ENCODE results near the gene AZIN2.
A peak's percentile ranks its signal among the peaks of the same experiment; 100 is the strongest.
"Not testable (repeated sequence)": the region's sequence is repeated elsewhere in the genome, so short reads cannot be mapped to it uniquely, and the experiment has no call there.

AZIN2 gene

DNA sequence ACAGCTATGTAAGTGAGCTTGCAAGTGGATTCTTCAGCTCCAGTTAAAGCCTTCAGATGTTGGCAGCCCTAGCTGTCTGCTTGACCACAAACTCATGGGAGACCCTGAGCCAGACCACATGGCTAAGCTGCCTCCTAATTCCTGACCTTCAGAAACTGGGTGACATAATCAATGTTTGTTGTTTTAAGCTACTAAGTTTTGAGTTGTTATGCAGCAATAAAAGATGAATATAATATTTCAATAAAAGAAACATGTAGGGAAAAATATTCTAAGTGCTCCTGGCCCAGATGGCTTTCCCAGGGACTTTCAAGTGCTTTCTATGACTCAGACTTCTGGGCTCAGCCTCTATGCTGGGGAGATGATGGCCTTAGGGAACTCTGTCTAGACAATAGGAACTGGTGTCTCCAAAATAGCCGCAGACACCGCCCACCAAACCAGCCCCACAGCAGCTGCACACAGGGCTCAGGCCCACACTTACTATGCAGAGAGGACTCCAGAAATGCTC is 20.3 kb upstream of the AZIN2 start:
- DNase-seq = no peak

DNA sequence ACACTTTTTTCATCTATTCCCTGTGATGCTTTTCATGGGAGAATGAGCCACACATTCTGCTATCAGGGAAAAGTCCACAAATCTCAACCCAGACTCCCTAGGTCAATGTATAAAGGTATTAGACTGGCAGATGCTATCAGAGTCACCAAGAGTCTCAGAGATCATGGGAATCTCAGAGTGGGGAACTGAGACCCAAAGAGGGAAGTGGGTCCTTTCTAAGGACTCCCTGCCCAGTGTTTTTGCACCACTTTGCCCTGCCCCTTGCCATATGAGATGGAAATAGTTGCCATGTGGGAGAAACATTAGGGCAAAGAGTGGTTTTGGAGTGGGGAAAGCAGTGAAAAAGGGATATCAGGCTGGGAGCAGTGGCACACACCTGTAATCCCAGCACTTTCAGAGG is 19.1 kb upstream of the AZIN2 start:
- no peak for DNase-seq

DNA sequence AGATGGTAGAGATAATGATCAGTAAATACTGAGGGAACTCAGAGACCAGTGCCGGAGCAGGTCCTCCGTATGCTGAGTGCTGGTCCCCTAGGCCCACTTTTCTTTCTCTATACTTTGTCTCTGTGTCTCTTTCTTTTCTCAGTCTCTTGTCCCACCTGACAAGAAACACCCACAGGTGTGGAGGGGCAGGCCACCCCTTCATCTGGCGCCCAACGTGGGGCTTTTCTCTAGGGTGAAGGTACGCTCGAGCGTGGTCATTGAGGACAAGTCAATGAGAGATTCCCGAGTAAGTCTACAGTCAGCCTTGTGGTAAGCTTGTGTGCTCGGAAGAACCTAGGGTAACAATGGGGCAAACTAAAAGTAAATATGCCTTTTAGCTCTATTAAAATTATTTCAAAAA is 16.7 kb upstream of the AZIN2 start:
- not testable (repeated sequence) for DNase-seq

GRCh38 chr1:33065301-33065700 is 15.7 kb upstream of the AZIN2 start:
- DNase-seq = no peak

GRCh38 chr1:33066477-33066876 is 14.5 kb upstream of the AZIN2 start:
- not testable (repeated sequence) for DNase-seq

GRCh38 chr1:33068108-33068507 is 12.8 kb upstream of the AZIN2 start:
- not testable (repeated sequence) for DNase-seq

- DNase-seq = no peak
These were observed 10.3 kb upstream of the AZIN2 start for GRCh38 chr1:33070628-33071027.

DNA sequence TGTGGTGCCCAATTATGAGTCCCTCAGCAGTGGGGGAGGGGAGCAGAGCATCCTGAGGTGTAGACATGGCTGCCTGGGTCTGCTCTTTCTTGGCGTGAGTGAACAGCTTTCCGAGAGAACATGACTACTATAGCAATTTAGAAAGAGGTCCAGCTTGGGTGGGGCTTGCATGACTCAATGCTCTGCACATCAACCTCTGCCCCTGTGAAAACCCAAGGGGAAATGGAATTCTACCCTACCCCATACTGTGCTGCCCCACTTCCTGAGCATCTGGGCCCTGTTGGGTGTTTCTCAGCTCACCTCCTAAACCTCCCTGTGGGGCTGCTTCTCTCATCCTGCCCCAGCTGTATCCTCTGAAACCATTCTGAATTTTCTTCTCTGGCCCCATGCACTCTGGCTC is 8.2 kb upstream of the AZIN2 start:
- DNase-seq = no peak

- DNase-seq = no peak
These were observed 6.6 kb upstream of the AZIN2 start for GRCh38 chr1:33074193-33074945.

- no peak for DNase-seq
These were observed 2.8 kb upstream of the AZIN2 start for GRCh38 chr1:33078030-33078591.

DNA sequence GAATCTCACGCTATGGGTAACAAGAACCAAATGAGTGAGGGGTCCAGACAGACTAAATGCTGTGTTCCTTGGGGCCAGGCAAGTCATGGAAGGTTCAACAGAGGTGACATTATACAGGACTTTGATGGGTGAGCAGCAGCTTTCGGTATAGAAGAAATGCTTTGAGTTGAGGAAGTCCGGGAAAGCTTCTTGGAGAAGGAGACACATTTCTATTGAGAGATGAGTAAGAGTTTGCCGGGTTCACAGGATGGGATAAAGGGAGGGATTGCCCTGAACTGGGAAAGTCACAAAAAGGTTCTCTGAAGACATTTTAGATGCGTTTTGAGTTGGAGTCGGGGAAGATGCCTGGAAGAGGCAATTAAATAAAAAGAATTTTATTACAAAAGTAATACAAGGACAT is 580 bp upstream of the AZIN2 start:
- DNase-seq = no peak

DNA sequence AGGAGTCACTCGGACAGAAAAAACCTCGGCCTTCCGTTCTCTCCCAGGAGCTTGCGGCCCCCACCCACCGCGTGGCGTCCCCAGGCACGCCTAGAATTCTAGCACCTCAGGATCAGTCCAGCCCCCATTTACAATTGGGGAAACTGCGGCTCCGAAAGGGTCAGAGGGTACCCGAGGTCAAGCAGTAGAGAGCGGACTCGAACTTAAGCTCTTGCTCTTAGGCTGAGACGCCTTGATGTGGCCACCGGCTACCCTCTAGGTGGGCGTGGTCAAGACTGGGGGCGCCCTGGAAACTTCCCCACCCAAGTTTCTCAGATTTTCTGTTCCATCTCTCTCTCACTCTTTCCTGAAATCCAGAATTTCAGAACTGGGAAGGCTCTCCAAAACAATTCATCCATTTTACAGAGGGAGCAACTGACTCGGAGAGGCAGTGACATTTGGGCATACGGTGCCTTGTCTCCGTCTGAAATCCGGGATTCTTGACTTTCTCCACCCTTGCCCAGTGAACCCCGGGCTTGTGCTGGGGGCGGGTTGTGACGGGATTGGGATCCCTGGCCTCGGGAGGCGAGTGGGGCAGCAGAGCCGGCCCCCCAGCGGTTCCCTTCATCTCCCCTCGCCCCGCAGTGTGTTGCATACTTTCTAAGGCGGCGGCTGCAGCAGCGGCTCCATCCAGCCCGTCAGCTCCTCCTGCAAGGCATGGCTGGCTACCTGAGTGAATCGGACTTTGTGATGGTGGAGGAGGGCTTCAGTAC is 777 bp downstream of the AZIN2 start:
- no peak for DNase-seq

- DNase-seq = no peak
These were observed 1.7 kb downstream of the AZIN2 start for GRCh38 chr1:33082575-33083108.

DNA sequence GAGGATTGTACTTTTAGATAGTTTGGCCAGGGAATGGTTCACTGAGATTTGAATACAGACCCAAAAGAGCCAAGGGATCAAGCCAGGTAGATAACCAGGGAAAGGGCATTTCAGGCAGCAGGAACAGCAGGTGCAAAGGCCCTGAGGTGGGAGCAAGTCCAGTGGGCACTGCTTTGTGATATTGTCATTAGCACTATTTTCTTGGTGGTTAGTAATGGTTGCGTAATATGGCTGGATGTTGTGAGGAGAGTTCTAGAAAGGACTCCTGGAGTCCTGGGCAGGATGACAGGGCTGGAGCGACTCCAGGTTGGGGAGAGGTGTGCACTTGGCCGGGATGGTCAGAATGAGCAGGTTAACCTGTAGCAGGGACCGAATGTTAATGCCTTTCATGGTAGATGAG is 4.4 kb downstream of the AZIN2 start:
- no peak for DNase-seq

DNA sequence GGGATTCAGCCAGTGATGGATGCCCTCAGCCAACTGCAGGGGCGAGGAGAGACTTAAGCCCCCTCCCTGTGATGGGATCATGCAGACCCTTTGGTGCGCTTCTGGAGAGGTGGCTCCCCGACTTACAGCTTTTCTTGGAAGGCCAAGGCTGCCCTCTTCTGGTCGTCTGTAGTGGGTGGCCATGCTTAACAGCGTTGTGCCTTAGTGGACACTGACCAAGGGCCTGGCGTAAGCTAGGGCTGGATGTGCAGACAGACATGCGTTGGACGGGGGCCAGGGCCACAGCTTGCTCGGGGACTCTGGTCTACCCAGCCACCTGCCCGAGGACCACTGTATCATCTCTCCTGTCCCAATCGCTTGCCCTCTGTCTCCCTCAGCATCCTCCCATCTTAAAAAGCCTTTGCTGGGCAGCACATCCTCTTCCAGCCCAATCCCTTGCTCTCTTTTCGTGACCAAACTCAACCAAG is 5.5 kb downstream of the AZIN2 start:
- DNase-seq = no peak

DNA sequence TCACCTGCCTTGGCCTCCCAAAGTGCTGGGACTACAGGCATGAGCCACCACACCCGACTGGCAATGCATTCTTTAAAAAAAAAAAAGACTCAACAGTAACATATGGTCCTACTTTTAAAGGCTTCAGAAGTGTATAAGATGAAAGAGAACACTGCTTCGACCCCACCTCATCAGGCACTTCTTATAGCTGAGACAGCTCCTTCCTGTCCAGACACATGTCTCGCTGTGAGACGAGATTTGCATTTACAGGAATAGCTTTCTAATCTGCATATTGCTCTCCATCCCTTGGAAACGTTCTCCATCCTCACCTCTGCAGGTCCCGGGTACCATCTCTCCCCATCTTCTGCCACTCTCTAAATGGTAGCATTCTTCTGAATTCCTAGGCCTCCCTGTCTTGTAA is 6.7 kb downstream of the AZIN2 start:
- DNase-seq = no peak

- no peak for DNase-seq
These were observed 7.4 kb downstream of the AZIN2 start for GRCh38 chr1:33088119-33088906.

GRCh38 chr1:33089457-33089856 is 8.5 kb downstream of the AZIN2 start:
- no peak for DNase-seq

DNA sequence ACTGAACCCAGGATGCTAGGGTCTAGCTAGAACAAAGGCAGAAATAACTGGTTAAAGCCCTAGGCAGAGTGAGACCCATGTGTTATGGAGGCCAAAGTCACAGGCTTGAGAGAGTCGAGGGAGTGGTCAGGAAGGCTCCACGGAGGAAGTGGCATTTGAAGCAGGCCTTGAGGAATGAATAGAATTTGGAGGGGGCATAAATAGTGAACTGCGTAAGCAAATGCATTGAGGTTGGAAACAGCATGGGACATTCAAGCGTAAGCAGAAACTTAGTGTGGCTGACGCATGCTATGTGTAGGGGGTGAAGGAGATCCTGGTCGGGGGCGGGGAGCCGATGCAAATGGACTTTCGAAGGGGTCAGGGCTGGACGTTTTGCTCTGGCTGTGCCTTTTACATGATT is 11.5 kb downstream of the AZIN2 start:
- DNase-seq = no peak

- no peak for DNase-seq
These were observed 12.1 kb downstream of the AZIN2 start for GRCh38 chr1:33093004-33093403.

DNA sequence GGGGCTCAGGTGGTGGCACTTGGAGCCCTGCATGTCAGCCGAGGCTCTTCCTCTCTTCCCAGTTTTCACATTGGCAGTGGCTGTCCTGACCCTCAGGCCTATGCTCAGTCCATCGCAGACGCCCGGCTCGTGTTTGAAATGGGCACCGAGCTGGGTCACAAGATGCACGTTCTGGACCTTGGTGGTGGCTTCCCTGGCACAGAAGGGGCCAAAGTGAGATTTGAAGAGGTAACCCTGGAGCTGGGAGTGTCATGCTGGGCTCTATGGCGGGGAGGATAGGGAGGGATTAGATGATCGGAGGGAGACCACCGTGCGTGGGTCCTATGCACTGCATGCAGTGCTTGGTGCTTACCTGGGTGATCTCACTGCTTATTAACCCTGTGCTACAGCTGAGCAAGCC is 13.5 kb downstream of the AZIN2 start:
- no peak for DNase-seq

DNA sequence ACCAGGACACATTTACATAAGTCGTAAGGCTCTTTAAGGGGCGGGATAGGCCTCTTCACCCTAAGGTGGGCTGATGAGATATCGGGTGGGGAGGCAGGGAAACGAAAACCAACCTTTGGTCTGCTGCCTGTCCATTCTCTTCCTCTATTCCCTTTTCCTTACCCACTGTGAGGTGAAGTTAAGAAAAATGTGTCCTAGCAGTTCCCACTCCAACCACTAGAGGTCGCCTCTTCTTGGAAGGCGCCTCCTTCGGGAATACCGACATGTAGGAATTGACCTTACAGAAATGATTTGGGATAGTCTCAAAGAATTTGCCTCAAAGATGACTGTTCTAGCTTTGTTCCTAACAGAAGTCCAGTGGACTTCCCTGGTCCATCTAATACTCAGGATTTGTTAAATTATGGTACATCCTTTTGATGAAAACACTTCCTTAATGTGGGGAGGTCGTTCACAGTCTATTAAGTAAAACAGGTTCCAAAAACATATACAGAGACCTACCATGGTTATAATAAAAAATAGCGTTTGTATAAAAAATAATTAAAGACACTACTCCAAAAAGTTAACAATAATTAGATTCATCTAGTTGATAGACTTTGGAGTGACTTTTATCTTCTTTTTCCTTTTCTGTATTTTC is 14.1 kb downstream of the AZIN2 start:
- peak; percentile 54 for DNase-seq

Data from NCI-H2171 (cell line).